Skin of body (tissue), 2 donors: ENCODE results near the gene MAPK9. TPM values are rescaled to one million over a fixed set of nuclear protein-coding genes. Genes with fewer than 3 reads are reported as not detected.

Experiments
- DNase-seq: peaks from one replicate; lab custom pipeline; 2025; lab: John Stamatoyannopoulos, UW
- total RNA-seq: library from RNA; depleted of rRNA; stranded (reverse); fragments of >200 nt; gene quantifications from one replicate; pipeline ENCODE4 v1.2.3, GENCODE V29; 2014

The MAPK9 gene
- 18.8 TPM for total RNA-seq

GRCh38 chr5:180291943-180292831 is at the start of gene MAPK9:
TSS of gene MAPK9 (minus strand) at chr5:180292083. CDS start at chr5:180280561, 11,522 bp downstream.
- peak; percentile 70 for DNase-seq

DNA sequence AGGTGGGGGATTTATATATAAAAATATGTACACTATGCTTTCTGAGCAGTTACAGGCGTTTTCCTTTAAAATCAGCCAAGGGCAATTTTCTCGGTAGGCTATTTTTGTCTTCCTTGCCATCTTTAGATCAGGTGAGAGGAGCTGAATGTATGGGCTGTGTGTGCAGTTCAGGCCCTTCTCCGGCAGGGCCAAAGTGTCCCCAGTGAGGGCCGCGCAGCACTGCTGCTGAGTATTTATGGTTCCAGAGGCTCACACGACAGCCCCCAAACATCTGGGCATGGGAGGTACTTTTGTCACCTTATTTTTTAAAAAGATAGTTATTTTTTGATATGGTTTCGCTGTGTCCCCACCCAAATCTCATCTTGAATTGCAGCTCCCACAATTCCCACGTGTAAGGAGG is 49.7 kb upstream of the MAPK9 start:
- DNase-seq = no peak

GRCh38 chr5:180340856-180341255 is 49.0 kb upstream of the MAPK9 start:
- DNase-seq = no peak

GRCh38 chr5:180339583-180340183 is 47.8 kb upstream of the MAPK9 start:
- no peak for DNase-seq

DNA sequence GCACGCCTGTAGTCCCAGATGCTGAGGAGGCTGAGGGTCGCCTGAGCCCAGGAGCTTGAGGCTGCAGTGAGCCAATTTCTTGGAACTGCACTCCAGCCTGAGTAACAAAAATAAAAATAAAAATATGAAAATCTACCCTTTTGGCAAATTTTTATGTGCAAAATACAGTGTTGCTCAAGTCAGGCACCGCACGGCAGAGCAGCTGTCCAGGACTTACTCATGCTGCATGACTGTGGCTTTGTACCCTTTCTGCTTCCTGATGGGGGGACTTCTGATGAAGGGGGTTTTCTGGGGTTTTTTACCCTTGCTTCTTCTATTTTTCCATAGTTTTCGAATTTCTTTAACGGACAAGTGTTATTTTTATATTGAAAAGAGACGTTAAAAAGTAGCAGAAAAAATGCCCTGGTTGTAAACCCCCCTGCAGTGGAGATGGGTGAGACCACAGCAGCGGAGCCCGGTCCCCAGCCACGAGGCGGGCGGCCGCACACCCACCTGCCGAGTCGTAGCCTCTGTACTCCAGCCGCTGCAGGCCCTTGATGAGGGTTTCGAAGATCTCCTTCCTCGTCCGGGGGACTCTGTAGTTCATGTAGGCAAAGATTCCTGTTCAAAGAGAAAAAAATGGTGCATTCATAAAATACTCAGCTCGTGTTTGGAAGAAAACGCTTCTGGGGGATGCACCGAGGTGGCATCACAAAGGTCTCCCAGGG is 46.3 kb upstream of the MAPK9 start:
- no peak for DNase-seq

DNA sequence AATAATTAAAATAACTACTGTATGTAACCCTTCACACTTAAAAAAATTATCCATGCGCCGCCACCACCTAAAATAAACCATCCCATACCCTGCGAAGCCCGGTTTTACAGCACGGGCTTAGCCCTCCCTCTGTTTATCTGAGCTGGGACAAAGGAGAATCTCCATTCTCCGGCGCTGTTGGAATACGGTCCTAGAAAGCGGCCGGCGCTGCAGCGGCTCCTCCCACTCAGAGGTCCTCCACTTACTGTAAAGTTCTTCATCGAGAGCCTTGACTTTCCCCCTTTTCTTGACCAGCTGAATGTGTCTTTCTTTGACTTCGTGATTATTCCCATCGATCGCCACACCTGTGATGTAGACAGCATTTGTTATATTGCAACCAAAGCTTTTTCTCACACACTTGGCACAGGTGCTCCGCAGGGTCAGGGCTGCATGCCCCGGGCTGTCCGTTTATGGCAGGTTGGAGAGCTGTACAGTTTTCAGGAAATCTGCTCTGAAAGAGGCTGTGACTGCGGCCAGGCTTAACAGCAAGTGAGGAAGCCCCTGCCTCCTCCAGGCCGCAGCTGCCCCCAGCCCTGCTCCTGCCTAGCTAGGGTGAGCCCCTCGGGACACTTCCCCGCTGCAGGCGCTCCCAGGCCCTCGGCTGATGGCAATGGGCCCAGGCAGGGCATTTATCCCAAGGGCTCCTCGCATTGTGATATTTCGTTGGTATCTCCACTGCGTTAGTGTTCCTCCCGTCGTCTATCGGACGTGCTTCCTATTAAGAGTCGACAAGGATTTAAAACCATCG is 44.5 kb upstream of the MAPK9 start:
- no peak for DNase-seq

DNA sequence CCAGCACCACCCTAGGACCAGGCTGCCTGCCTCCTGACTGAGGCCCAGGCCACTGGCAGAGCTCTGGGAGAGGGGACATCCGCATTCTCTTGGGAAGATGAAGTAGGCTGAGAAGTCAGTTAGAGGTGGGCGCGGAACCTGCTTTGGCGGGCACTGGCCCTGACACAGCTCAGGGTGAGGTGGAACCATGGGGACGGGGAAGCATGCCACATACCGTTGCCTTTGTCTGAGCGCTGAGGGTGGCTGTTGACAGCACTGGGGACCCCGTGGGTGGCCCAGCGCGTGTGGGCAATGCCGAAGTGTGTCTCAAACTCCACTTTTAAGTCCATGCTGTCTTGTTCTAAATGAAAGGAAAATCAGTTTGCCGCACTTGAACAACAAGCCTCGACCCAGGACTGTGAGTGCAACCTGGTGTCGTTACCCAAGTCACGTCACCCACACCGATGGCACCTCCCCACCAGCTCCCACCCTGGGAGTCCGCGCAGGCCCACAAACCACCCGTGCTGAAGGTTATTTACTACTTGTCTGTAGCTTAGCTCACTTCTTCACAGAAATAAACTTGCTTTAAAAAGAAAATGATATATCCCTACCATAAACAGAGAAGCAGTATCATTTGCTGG is 43.8 kb upstream of the MAPK9 start:
- DNase-seq = no peak

DNA sequence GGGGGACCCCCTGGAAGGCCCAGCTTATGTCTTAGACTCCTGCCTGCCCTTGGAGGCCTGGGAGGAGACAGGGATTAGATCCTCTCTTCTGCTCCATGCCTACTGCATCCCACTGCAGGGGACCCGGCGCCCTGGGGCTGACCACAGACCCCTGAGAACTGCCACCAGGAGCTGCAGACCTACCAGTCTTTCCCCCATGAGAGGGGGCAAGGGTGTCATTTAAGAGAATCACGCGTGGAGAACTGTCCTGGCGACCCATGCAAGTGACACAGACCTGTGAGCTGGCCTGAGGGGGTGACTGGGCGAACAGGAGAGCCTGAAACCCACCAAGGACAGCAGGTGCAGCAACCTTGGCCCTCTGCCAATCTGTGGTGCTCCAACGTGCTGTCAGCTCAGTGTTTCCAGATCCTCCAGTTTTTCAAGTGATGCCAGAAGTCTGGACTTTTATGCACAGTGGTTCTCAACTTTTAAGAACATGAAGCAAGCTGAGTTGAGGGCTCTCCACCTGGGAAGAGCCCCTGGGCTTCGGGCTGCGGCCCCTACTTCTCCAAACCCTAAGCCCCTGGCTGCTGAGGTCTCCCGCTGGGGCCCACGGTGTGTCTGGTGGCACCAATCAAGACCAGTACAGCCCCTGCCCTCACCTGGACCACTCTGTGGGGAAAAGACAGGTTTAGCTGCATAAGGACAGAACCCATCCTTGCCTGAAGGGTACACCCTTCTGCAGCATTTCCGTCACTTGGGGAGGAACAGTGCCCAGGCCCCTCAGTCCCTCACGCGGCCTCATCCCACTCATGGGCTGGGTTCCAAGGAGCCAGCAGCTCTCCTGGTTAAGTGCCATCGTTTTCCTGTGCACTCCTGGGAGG is 43.1 kb upstream of the MAPK9 start:
- DNase-seq = no peak

DNA sequence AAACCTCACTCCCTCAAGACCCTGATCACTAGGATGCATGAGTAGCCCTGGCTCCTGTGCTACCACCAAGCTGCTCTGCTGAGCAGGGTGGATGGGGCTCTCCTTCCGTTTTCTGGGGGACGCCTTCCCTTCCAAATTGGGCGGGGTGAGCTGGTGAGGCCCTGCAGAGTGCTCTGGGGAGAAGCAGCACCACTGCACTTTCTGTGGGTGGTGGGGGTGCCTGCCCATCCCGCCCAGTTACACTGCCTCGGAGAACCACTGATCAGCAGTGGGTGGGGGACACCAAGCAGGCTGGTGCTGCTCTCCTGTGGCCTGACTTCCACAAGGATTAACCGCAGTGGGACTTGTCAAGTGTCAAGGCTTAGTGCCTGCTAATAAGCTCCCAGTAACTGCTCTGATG is 42.3 kb upstream of the MAPK9 start:
- no peak for DNase-seq

- DNase-seq = no peak
Observed at GRCh38 chr5:180333661-180334060, 41.8 kb upstream of the MAPK9 start.

GRCh38 chr5:180332861-180333260 is 41.0 kb upstream of the MAPK9 start:
- no peak for DNase-seq

DNA sequence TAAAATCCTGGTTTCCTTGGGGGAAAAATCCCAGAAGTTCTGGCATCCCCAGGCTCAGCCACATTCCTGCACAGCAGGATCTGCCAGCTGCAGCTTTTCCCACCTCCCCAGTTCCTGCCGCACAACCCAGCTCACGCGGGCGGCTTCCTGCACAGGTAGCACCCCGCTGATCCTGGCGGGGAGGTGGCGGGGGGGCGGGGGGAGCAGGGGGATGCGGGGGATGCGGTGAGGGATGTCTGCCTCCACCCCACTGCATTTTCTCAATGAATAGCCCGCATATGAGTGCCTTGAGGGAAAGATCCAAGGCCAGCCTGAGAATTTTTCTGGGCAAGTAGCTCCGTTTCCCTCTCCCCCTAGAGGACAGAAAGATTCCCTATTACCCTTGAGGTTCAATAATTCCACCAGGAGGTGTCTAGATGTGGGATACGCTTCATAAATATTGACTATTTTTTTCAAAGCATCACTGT is 40.2 kb upstream of the MAPK9 start:
- DNase-seq = no peak

GRCh38 chr5:180331647-180331950 is 39.7 kb upstream of the MAPK9 start:
- DNase-seq = no peak

- no peak for DNase-seq
Observed at GRCh38 chr5:180330810-180331646, 39.1 kb upstream of the MAPK9 start.

- DNase-seq = no peak
Observed at GRCh38 chr5:180330270-180330648, 38.4 kb upstream of the MAPK9 start.

- no peak for DNase-seq
Observed at GRCh38 chr5:180329606-180330269, 37.9 kb upstream of the MAPK9 start.

DNA sequence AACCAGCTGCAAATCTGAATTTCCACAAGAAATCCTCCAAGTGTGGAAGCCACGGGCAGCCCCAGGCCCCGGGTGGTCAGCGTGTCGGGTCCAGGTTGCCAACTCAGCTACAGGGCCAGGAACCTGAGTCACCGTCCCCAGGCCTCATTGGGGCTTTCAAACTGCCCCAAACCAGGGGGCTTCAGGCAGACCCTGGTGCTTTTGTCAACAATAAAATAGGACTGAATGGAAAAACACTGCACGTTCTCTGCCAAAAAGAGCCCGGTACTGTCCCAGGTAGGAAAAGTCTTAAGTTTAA is 37.2 kb upstream of the MAPK9 start:
- DNase-seq = no peak

- DNase-seq = peak; percentile 15
Observed at GRCh38 chr5:180328296-180329137, 36.6 kb upstream of the MAPK9 start.
